ENCODE measurements around the gene RALGAPA2.

DNA sequence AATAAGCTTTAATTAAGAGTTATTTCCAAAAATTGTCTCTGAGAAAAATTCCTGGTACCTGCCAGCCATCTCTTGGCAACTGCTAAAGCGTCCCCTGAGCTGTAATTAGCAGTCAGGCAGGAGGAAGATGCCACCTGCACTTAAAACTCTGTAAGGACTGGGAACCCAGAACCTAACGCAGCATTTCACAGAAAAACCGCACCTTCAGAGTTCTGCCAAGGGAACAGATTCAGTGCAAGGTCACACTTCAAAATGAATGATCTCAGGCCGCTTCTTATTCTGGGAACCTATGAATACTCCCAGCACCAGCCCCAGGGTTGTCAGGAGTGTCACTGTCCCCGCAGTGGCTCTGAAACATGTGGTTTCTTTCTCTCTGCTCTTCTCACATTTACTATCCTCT, 307.8 kb downstream of the RALGAPA2 start:
- no peak for TF ChIP-seq CTBP1 (IDR thresholded peaks at IDR 0.05; ENCODE audit: borderline replicate concordance)
- TF ChIP-seq BHLHE40 (IDR thresholded peaks at IDR 0.05; ENCODE audit: borderline replicate concordance) = no peak
- no peak for TF ChIP-seq SP1 (IDR thresholded peaks at IDR 0.05)
- TF ChIP-seq TARDBP (IDR thresholded peaks at IDR 0.05) = no peak
- TF ChIP-seq SUZ12 (IDR thresholded peaks at IDR 0.05) = no peak
- TF ChIP-seq FOXM1 (IDR thresholded peaks at IDR 0.05; ENCODE audit: borderline replicate concordance) = no peak
